A673 (cell line): ENCODE measurements around the gene MAP1A.

Experiments used
- EZH2 ChIP-seq: fragments of 200-600 bp; sonication (generic); IDR thresholded peaks from 2 replicates; pipeline ENCODE4 v1.6.1; 2017; ENCODE audit warnings: borderline replicate concordance, low read depth, mild to moderate bottlenecking, mixed read lengths, antibody characterized with exemption, low read length; ENCODE audit not compliant: poor library complexity, severe bottlenecking
- TF ChIP-seq, protein P1 (sequence below): fragments of 300-800, 200-600 bp; sonication (generic); conservative IDR thresholded peaks from 2 replicates; pipeline ENCODE4 v1.5.1; 2017; ENCODE audit warnings: low read depth, mild to moderate bottlenecking, antibody characterized with exemption, low read length, moderate library complexity, mixed read lengths

- TF ChIP-seq, protein P1, sequence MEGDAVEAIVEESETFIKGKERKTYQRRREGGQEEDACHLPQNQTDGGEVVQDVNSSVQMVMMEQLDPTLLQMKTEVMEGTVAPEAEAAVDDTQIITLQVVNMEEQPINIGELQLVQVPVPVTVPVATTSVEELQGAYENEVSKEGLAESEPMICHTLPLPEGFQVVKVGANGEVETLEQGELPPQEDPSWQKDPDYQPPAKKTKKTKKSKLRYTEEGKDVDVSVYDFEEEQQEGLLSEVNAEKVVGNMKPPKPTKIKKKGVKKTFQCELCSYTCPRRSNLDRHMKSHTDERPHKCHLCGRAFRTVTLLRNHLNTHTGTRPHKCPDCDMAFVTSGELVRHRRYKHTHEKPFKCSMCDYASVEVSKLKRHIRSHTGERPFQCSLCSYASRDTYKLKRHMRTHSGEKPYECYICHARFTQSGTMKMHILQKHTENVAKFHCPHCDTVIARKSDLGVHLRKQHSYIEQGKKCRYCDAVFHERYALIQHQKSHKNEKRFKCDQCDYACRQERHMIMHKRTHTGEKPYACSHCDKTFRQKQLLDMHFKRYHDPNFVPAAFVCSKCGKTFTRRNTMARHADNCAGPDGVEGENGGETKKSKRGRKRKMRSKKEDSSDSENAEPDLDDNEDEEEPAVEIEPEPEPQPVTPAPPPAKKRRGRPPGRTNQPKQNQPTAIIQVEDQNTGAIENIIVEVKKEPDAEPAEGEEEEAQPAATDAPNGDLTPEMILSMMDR, result no peak
- no peak for TF ChIP-seq EZH2
These were observed 7.7 kb downstream of the MAP1A start for GRCh38 chr15:43525131-43525530.
